Measurements from ENCODE around the gene TTC23.
"Not testable (repeated sequence)": the region's sequence is repeated elsewhere in the genome, so short reads cannot be mapped to it uniquely, and the experiment has no call there.

Gene TTC23

DNA sequence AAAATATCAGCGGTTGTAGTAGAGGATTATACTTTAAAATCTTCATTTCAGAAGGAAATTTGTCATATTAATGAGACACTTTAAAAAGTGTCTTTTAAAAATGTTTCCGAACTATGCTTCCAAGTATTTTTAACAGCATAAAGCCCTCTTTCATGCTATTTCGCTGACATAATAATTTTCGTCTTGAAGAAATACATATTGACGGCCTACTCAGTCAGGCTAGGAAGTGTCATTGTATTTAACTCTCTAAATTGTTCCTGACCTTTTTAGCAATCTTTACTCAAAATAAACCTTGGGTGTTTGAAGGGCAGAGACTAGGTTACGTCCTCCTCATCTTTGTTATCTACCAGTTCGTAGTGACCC lies 1.1 kb upstream of the TTC23 start:
- no peak for DNase-seq (ENCODE audit: extremely low read depth in 1 of 2, low read depth in 1 of 2)

DNA sequence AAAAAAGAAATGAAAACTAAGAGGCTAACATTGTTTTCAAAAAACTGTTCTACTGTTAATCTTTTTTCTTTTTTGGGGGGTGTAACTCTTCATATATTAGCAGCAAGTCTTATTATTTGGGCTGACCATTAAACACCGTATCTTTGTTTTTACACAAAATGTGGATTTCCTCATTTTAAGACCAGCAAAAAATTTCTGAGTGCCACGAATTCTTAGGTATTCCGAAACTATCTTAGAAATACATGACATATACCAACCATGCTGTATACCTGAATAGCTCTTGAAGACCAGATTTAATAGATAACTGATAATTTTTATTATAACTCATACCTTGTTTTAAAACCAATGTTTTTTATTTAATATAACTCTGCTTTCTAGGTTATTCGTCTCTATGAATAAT lies 620 bp upstream of the TTC23 start:
- no peak for DNase-seq (ENCODE audit: extremely low read depth in 1 of 2, low read depth in 1 of 2)

DNA sequence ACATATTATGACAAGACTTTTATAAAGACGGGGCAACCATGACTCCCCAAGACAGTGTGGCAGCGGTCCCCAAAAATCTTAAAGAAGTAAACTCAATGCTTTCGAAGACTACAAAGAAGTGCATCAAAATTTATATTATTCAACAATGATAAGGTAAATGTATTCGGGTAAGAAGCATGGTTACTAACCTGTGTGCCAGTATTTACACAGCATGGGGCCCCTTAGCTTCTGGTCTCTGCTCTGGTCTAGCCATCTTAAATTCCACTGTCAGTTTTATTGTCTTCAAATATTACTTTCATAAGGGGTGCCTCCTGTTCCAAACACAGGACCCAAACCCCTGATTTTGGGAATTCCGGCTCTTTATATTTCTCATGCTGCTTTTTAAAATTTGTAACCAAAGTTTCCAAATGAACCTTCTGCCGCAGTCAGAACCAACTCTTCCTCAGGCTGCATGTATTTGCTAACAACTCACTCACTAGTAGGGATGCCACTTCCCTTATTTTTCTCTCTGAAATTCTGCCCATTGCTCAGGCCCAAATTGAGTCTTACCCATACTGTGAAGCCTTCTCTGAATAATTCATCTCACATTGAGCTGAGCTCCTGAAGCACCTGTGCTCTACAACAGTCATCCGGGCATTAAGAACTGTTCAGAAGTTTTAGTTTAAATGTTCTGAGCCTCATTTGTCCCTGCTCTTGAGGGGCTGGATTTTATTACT lies 1.2 kb downstream of the TTC23 start:
- no peak for DNase-seq (ENCODE audit: extremely low read depth in 1 of 2, low read depth in 1 of 2)

DNA sequence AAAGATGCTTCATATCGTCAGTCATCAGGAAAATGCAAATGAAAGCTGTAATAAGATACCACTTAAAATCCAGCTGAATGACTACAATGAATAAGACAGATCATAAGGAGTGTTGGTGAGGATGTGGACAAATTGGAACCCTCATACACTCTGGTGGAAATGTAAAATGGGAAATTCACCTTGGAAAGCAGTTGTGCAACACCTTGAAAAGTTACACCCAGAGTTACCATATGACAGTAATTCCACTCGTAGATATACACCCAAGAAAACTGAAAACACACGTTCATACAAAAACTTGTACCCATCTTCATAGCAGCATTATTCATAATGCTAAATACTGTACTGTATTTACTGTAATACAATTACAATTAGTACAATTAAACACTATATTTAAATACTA lies 2.3 kb downstream of the TTC23 start:
- no peak for DNase-seq (ENCODE audit: extremely low read depth in 1 of 2, low read depth in 1 of 2)

DNA sequence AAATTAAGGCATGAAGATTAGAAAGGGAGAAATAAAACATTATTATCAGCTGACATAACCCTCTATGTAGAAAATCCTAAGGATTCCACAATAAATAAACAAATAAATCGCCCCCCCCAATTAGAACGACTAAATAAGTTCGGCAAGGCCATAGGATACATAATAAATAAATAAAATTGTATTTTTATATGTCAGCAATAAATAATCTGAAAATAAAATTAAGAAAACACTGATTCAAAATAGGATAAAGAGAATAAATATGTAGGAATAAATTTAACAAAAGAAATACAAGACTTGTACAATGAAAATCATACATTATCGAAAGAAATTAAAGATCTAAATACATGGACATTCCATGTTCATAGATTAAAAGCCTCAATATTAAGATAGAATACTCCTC lies 5.1 kb downstream of the TTC23 start:
- DNase-seq (ENCODE audit: extremely low read depth in 1 of 2, low read depth in 1 of 2) = no peak

DNA sequence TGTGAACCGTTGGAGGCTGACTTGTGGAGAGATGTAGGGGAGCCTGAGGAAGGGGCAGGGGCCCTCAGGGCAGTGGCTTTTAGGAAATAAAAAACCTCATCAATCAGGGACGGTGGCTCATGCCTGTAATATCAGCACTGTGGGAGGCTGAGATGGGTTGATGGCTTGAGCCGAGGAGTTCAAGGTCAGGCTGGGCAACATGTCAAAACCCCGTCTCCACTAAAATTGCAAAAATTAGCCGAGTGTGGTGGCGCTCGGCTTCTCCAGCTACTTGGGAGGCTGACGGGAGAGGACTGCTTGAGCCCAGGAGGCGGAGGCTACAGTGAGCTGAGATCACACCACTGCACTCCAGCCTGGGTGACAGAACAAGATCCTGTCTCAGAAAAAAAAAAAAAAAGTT lies 7.6 kb downstream of the TTC23 start:
- no peak for DNase-seq (ENCODE audit: extremely low read depth in 1 of 2, low read depth in 1 of 2)

DNA sequence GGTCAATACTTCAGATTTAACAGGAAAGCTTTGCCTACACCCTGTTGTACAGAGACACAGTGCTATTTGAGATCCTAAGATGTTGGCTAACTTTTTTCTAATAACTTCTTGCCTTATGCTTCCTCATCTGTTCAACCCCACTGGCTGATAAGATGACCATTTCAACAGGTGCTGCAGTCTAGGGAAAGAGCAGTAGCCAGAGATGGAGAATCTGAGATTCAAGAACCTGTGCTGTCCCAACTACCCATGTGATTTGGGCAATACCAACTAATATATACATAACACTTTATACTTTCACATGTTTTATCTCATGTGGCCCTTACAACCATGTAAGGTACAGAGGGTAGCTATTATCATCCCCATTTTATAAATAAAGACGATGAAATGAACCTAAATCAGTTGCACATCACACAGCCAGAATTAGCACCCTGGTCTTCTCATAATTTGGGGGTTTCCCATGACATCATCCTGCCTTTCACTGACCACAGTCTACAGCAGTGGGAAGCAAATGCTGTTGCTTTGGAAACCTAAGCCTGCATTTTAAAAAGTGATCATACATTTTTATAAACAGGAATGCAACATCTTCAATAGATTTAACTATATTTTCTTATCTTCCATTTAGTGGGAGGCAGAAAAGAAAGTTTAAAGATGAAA lies 9.7 kb downstream of the TTC23 start:
- DNase-seq (ENCODE audit: extremely low read depth in 1 of 2, low read depth in 1 of 2) = no peak

DNA sequence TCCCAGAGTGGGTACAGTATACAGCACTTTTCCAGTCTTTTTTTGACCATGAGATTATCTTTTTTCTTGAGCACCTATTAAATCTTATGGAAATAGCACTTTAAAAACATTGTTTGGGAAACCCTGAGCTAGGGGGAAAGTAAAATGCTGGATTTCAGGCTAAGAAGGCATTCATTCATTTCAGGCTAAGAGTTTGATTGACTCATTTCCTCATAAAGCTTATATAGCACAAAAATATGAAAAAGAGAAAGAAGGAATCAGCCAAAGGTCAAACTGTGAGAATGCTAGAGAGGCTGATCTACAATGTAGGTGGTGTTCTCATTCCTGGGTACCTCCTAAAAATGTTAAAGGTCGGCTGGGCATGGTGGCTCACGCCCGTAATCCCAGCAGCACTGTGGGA lies 10.5 kb downstream of the TTC23 start:
- no peak for DNase-seq (ENCODE audit: extremely low read depth in 1 of 2, low read depth in 1 of 2)

DNA sequence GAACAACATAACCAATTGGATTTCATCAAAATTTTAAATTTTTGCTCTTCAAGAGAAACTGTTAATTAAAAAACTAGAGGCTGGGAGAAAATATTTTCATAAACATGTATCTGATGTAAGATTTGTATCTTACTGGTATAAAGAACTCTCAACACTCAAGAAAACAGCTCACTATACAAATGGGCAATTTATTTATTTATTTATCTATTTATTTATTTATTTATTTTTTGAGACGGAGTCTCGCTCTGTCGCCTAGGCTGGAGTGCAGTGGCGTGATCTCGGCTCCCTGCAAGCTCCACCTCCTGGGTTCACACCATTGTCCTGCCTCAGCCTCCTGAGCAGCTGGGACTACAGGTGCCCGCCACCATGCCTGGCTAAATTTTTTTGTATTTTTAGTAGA lies 15.2 kb downstream of the TTC23 start:
- DNase-seq (ENCODE audit: extremely low read depth in 1 of 2, low read depth in 1 of 2) = not testable (repeated sequence)

DNA sequence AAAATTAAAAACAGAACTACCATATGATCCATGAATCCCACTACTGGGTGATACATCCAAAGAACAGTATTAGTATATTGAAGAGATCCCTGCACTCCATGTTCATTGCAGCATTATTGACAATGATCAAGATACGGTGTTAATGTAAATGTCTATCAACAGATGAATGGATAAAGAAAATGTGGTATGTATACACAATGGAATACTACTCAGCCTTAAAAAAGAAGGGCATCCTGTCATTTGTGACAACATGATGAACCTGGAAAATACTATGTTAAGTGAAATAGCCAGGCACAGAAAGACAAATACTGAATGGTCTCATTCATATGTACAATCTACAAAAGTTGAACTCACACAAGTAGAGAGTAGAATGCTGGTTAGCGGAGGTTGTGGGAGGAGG lies 16.6 kb downstream of the TTC23 start:
- DNase-seq (ENCODE audit: extremely low read depth in 1 of 2, low read depth in 1 of 2) = no peak

DNA sequence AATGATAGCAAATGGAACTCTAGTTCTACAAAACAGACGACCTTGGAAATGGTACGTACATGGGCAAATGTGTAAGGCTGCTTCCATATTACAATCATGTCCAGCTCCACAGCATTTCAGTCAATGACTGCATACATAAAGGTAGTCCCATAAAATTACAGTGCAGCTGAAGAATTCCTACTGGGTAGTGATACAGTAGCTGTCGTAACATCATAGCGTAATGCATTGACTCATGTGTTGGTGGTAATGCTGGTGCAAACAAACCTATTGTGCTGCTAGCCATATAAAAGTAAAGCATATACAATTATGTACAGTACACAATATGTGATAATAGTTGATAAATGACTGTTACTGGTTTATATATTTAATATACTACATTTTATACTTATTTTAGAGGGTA lies 18.5 kb downstream of the TTC23 start:
- DNase-seq (ENCODE audit: extremely low read depth in 1 of 2, low read depth in 1 of 2) = no peak

DNA sequence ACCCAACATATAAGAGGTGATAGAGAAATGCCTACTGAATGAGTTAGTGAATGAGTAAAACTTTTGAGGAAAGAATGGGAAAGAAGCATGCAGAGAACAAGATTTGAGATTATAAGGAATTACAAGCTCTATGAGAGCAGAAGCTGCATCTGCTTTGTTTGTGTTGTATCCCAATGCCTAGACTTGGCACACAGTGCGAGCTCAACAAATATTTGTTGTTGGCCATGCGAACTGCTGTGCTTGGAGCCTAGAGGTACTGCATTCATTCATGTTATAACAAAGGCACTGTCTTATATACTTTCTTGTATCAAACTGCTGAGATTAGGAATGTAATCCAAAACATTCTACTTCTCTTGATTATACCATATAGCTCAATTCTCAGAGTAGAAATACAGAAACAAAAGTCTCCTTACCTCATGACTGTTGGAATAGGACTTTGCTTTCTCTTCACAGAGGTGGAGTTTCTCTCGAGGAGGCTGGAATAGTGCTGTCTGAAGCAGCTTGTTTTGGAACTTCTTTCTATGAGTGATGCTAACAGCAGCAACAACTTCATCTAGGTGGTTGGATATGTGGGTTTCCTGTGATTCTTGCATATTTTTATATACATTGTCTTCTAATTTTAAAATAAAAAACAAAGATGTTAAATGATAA lies 21.1 kb downstream of the TTC23 start:
- no peak for DNase-seq (ENCODE audit: extremely low read depth in 1 of 2, low read depth in 1 of 2)

DNA sequence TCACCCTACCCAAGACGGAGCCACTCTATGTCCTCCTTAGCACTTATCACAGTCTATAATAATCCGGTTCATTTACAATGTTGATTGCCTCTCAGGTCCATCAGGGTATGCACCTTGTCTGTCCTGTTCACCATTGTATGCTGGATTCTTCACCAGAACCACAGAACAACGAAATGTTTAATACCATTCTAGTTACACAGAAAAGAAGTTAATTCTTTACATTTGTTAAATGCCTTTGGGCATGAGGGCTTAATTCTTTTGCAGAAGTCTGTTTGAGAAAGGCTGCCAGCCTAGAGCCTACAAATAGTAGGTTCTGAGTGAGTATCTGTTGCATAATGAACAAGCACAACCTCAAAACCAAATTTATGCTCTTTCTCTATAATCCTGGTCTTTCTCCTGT lies 22.6 kb downstream of the TTC23 start:
- DNase-seq (ENCODE audit: extremely low read depth in 1 of 2, low read depth in 1 of 2) = no peak

DNA sequence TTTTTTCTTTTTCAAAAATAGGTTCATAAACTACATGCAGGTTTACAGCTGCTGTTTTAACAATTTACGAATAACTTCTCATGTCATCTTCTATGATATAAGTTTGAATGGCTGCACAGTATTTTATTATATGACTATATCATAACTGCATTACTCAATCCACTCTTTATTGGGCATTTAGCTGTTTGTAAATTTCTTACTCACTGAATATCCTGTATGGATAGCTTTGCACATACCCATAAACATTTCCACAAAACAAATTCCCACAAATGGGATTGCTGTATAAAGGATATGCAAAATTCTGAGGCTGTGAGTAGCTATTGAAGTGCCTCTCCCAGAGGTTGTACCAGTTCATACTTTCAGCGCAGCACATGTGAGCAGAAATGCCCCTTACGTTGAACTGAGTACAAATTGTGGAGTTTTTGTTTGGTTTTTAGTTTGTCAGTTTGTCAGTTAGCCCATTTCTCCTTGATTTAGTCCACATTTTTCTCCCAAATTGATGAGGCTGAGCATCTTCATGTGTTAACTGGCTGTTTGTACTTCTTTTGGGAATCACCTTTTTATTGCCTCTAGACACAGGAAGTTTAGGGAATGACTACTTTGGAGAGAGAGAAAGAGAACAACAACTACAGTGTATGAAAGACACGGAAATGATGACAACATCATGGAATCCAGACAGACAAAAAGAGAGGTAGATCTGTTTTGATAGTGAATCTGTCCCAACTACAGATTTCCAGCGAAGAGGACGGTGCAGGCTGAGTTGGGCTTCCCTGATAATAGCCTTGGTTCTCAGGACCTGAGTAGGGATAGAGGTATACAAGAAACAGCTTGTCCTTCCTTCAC lies 24.8 kb downstream of the TTC23 start:
- DNase-seq (ENCODE audit: extremely low read depth in 1 of 2, low read depth in 1 of 2) = no peak

DNA sequence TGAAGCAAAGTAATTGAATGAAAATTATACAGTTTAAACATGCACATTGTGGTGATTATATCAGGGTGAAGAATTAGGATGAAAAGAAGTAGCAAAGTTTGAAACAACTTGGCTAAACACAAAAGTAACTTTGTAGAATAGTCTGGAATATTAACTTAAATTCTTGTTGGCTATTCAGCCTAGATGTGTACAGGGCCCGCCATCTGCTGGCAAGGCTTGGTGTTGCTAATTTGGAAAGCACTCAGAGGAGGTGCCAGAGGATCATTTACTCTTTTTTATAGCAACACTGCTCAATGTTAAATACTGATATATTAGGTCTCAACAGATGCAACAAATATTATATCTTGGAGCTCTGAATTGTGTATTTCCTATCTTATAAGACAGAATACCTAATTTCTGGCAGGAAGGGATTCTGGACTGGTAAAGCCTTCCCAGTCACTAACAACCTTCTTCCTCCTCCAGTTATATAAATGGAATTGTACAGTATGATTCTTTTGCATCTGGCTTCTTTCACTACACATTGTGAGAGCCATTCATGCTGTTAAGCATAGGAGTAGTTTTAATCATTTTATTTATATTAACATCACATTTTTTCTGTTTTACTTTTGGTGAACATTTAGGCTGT lies 36.1 kb downstream of the TTC23 start:
- peak; percentile 1 to 37 for DNase-seq (ENCODE audit: extremely low read depth in 1 of 2, low read depth in 1 of 2)

DNA sequence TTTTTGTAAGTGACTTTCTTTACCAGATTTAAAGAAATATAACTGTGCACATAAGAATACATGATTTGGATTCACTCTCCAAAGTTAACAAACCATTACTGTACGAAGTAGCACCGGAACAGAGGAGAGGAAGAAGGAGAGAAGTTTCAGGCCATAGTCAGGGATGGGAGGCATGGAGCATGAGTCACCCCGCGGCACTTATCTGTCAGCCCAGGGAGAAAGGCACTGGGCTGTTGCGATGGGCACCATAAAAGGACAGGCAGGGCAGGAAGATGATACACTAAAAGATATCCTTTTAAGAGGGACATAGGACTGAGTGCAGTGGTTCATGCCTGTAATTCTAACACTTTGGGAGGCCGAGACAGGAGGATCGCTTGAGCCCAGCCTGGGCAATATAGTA lies 37.0 kb downstream of the TTC23 start:
- no peak for DNase-seq (ENCODE audit: extremely low read depth in 1 of 2, low read depth in 1 of 2)

DNA sequence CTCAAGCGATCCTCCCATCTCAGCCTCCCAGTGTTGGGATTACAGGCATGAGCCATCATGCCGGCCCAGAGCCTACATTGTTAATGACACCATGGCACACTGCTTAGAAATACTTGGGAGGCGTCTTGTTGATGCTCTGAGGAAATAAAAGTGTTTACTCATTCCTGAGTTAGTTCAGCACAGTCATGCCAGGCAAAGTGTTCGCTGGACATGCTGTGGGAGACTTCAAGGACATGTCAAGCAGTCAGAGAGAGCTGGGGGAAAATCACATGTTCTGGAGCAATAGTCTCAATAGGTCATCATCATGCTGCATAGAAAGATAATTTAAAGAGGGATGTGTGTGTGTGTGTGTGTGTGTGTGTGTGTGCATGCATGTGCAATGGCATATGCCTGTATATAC lies 37.5 kb downstream of the TTC23 start:
- DNase-seq (ENCODE audit: extremely low read depth in 1 of 2, low read depth in 1 of 2) = no peak

DNA sequence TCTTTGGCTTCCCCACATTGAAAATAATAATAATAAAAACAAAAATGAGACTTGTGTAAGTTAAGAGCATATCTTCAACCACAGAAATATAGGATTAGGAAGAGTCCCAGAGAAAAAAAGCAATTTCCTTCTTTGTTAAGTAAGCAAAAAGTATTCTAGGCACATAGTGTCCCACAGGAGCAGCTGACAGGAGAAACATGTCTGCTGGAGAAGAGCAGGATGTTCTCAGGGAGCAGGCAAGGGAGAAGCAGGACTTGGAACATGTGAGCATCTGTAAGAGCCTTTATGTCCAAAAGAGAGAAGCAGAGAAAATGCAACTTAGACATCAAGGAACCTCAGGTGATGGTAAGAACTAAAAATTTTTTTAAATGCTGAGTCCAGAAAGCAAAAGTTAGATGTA lies 39.0 kb downstream of the TTC23 start:
- no peak for DNase-seq (ENCODE audit: extremely low read depth in 1 of 2, low read depth in 1 of 2)

DNA sequence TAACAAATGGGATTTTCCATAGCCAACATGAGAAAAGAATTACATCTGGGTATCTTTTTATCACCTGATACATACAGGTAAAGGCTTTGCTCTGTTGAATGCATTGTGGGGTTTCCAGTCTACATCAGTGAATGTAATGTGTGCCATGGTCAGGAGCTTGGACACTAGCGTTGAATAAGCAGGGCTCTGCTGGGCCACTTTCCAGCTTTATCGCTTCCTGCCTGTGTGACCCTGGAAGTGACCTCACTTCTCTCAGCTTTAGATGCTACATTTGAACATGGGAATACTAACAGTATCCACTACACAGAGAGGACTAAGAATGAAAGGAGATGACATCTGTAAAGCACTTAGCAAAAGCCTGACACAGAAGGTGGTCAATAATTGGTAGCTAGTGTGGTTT lies 40.1 kb downstream of the TTC23 start:
- no peak for DNase-seq (ENCODE audit: extremely low read depth in 1 of 2, low read depth in 1 of 2)

DNA sequence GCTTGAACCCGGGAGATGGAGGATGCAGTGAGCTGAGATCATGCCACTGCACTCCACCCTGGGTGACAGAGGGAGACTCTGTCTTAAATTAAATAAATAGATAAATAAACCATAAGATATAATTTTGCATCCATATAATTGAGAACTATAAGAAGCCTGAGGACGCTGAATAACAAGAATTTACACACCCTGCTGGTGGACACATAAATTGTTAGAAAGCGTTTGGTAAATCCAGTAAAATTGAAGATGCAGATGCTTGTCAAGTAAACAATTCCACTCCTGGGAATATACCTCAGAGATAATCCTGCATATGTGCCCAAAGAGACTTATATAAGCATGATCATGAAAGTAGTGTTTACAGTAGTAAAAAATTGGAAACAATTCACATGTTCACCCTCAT lies 41.7 kb downstream of the TTC23 start:
- DNase-seq (ENCODE audit: extremely low read depth in 1 of 2, low read depth in 1 of 2) = no peak

DNA sequence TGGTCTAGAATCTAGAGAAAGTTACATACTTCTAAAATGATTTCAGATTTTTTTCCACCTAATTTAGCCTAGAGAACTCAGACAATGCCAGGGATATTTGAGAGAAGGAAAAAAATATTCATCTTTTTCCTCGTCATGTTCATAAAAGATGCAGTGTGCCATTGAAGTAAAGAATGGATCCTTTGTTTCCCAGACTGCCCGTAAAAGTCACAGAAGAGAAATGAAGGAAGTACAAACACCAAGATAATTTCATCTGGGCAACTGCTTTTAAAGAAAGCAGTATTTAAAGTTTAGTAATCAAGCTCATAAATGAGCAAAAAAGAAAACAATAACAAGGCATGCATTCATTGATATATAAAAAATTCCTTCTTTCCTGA lies 47.2 kb downstream of the TTC23 start:
- no peak for DNase-seq (ENCODE audit: extremely low read depth in 1 of 2, low read depth in 1 of 2)

All from activated CD8-positive, alpha-beta memory T cell treated with anti-CD3 and anti-CD28 coated beads for 1 hour (primary cell).